ENCODE results near the gene DSCAML1. TPM values are rescaled to one million over a fixed set of nuclear protein-coding genes. Genes with fewer than 3 reads are reported as not detected.

Gene DSCAML1
- total RNA-seq, 2 experiments from 2014 or later = 1.4 to 3.1 TPM

DNA sequence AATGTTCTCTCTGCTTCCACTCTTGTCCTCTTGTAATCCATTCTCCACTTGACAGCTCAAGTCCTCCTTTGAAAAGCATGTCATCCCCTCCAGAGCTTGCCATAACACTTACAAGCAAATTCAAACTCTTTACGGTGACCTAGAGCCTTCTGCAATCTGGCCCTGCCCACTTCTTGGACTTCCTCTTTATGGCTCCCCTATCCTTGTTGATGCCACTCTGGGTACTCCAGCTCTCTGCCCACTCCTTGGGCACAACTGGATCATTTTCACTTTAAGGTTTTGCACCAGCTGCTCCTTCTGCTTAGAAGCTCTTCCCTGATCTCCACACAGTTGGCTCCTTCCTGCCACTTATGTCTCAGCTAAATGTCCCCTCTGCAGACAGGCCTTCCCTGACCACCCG is 217.9 kb downstream of the DSCAML1 start:
- peak overlapping the region; percentile 17 for H3K27ac Mint-ChIP-seq
- H3K9me3 Mint-ChIP-seq = no peaks in the 10 kb centered on the region
- POLR2A ChIA-PET = no interaction called here
- ATAC-seq (ENCODE audit: low read depth) = no peak
- DNase-seq = no peak
- peaks cover 5% of the 10 kb centered on the region for H3K27me3 Mint-ChIP-seq
- H3K36me3 Mint-ChIP-seq = no peaks in the 10 kb centered on the region
- peaks cover 2% of the 10 kb centered on the region for H3K4me1 Mint-ChIP-seq
- no peak overlapping the region for H3K4me3 Mint-ChIP-seq

DNA sequence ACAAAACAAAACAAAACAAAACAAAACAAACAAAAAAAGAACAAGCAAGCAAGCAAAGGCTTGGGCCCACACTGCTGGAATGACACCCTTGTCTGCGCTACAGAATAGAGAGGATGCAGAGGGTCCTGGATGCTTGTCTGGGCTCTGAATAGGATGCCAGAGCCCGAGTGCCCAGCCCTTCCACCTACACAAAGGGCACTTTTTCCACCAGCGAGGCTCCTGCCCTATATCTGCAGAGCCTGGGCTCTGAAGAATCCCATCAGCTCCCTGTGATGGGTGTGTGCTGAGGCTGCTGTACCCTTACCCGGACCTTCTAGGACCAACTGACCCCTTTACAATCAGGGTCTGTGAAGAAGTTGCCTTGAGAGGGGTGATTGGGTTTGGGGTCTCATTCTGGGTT is 221.2 kb downstream of the DSCAML1 start:
- DNase-seq (no peak), ATAC-seq (ENCODE audit: low read depth) (no peak)
- POLR2A ChIA-PET = no interaction called here
- no peak overlapping the region for H3K4me3 Mint-ChIP-seq
- H3K27me3 Mint-ChIP-seq = peaks cover 3% of the 10 kb centered on the region
- H3K27ac Mint-ChIP-seq = no peak overlapping the region
- no peaks in the 10 kb centered on the region for H3K9me3 Mint-ChIP-seq
- peaks cover 2% of the 10 kb centered on the region for H3K4me1 Mint-ChIP-seq
- no peaks in the 10 kb centered on the region for H3K36me3 Mint-ChIP-seq

DNA sequence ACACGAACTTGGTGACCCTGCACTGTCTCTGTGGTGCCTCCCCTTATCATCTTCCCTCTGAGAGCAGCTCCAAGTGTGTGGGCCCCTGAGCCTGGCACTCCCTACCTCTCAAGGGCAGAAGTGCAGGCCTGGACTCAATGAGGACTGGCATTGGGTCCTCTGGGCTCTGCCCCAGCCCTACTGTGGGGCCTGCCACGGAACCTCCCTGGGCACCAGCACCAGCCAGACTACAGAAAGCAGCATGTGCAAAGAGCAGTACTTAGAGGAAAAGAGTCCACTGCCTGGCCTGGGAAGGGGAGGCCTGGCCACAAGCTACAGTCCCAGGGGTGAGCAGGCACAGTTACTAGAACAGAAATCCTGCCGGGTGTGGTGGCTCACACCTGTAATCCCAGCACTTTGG is 222.5 kb downstream of the DSCAML1 start:
- Mint-ChIP-seq H3K27ac (no peak overlapping the region), H3K4me1 (no peaks in the 10 kb centered on the region), H3K4me3 (no peak overlapping the region), H3K36me3 (no peaks in the 10 kb centered on the region), H3K27me3 (no peaks in the 10 kb centered on the region), H3K9me3 (no peaks in the 10 kb centered on the region)
- no peak for DNase-seq
- no peak for ATAC-seq (ENCODE audit: low read depth)
- POLR2A ChIA-PET = no interaction called here

DNA sequence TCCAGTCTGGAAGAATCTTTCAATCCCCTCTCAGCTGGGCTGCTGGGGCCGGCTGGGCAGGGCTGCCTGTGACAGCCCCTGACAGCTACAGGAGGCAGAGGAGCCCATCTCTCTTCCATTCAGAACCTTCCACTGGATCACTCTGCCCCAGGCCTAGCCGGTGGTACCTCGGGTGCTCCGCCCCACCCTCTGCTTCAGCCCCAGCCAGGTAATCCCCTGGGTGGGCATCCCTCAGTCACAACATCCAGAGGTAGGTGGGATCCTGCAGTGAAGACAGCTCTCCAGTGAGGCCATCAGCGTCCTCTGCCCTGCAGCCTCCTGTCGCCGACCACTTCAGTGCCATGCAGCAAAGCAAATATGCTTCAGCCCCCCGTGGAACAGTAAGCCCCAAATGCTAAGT is 223.7 kb downstream of the DSCAML1 start:
- Mint-ChIP-seq H3K4me1 (no peaks in the 10 kb centered on the region), H3K27me3 (no peaks in the 10 kb centered on the region), H3K9me3 (no peaks in the 10 kb centered on the region), H3K27ac (no peak overlapping the region), H3K36me3 (no peaks in the 10 kb centered on the region), H3K4me3 (no peak overlapping the region)
- ATAC-seq (ENCODE audit: low read depth) = no peak
- no peak for DNase-seq
- POLR2A ChIA-PET = no interaction called here

DNA sequence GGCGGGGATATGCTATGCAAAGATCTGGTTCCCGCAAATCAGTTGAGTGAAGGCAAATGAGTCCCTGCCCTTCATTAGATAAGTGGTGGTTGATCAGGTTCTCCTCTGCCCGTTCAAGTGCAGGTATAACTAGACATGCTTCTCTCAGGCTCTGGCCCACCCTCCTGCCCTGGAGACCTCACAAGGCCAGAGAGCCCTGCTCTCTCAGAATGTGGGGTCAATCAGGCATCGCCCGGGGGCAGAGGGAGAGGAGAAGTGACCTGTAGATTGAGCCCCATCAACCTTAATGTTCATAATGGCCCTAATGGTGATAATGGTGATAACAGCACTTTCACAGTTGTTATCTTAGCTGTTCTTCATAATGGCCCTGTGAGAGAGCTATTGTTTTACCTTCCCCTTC is 224.3 kb downstream of the DSCAML1 start:
- no peaks in the 10 kb centered on the region for H3K4me1 Mint-ChIP-seq
- POLR2A ChIA-PET = no interaction called here
- no peak overlapping the region for H3K27ac Mint-ChIP-seq
- H3K9me3 Mint-ChIP-seq = no peaks in the 10 kb centered on the region
- no peak for ATAC-seq (ENCODE audit: low read depth)
- no peaks in the 10 kb centered on the region for H3K36me3 Mint-ChIP-seq
- no peaks in the 10 kb centered on the region for H3K27me3 Mint-ChIP-seq
- no peak overlapping the region for H3K4me3 Mint-ChIP-seq
- no peak for DNase-seq

DNA sequence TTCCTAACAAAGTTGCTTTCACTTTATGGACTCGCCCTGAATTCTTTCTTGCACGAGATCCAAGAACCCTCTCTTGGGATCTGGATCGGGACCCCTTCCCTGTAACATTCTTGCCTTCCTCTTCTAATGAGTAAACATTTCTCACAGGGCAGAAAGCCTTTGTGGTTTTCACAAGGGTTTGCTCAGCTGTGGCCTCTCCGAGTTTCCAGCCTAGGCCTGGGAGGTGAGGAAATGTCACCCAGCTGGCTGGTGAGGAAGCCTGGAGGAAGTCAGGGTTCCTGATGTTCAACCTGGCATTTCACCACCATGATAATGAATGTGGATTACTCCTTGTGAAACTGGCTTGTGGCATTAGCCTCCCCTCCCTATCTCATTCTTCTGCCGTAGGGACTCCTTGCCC is 224.9 kb downstream of the DSCAML1 start:
- Mint-ChIP-seq H3K4me1 (no peaks in the 10 kb centered on the region), H3K9me3 (no peaks in the 10 kb centered on the region), H3K4me3 (no peak overlapping the region), H3K27ac (peak overlapping the region; percentile 57), H3K27me3 (no peaks in the 10 kb centered on the region), H3K36me3 (no peaks in the 10 kb centered on the region)
- DNase-seq (no peak), ATAC-seq (ENCODE audit: low read depth) (no peak)
- POLR2A ChIA-PET = no interaction called here

DNA sequence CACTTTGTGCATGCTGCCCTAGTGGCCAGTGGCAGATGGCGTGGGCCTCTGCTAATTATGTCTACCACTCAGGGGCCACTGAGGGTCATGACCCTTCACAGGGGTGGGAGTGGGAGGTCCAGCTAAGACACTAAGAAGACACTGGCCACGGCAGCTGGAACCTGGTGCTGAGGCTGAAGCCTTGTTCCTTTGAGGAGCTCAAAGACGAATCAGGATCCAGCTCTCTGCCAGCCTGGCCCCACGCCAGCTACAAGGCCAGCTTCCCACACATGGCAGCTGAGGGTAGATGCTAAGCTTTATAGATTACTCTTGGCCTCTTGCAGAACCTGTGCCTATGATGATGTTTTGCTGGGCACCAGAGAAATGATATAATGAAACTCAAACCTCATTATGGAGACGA is 226.3 kb downstream of the DSCAML1 start:
- H3K27ac Mint-ChIP-seq = no peak overlapping the region
- DNase-seq (no peak), ATAC-seq (ENCODE audit: low read depth) (no peak)
- H3K27me3 Mint-ChIP-seq = no peaks in the 10 kb centered on the region
- no peaks in the 10 kb centered on the region for H3K36me3 Mint-ChIP-seq
- POLR2A ChIA-PET = no interaction called here
- H3K4me3 Mint-ChIP-seq = no peak overlapping the region
- no peaks in the 10 kb centered on the region for H3K9me3 Mint-ChIP-seq
- no peaks in the 10 kb centered on the region for H3K4me1 Mint-ChIP-seq

DNA sequence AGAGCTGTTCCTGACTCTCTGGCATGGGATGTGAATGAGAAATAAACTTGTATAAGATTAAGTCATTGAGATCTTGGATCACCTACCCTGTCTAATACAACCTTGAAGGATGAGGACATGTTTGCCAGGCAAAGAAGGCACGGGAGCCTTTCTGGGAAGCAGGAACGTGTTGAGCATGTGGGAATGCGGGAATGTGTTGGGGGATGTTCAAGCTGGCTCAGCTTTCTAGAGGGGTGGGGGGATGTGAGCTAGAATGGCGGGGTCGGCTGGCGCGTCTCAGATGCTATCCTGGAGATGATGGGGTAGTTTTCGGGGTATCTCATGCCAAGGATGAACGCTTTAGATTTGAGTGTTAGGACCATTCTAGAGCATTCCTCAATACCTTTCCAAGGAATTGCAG is 227.1 kb downstream of the DSCAML1 start:
- H3K9me3 Mint-ChIP-seq = no peaks in the 10 kb centered on the region
- H3K27me3 Mint-ChIP-seq = no peaks in the 10 kb centered on the region
- ATAC-seq (ENCODE audit: low read depth) (no peak), DNase-seq (no peak)
- POLR2A ChIA-PET = no interaction called here
- no peak overlapping the region for H3K4me3 Mint-ChIP-seq
- H3K36me3 Mint-ChIP-seq = no peaks in the 10 kb centered on the region
- H3K4me1 Mint-ChIP-seq = no peaks in the 10 kb centered on the region
- H3K27ac Mint-ChIP-seq = no peak overlapping the region

DNA sequence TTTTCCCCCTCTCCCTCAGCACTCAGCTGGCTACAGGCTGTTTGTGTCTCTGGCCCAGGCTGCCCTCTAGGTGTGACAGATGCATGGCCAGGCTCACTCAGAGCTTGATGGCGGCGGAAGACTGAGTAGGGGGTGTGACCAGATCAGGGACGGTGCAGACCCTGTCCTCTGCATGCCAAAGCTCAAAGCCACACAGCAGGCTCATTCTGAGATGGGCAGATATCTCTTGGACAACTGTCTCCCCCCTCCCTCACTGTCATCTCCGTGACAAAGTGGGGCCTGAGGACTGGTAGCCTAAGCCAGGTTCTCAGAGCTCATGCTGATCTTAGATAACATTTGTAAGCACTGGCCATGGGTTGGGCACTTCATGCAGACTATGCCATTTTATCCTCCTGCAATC is 231.3 kb downstream of the DSCAML1 start:
- no peaks in the 10 kb centered on the region for H3K27me3 Mint-ChIP-seq
- H3K36me3 Mint-ChIP-seq = no peaks in the 10 kb centered on the region
- DNase-seq = no peak
- no peaks in the 10 kb centered on the region for H3K9me3 Mint-ChIP-seq
- POLR2A ChIA-PET = no interaction called here
- H3K4me1 Mint-ChIP-seq = no peaks in the 10 kb centered on the region
- ATAC-seq (ENCODE audit: low read depth) = no peak
- no peak overlapping the region for H3K4me3 Mint-ChIP-seq
- H3K27ac Mint-ChIP-seq = no peak overlapping the region

DNA sequence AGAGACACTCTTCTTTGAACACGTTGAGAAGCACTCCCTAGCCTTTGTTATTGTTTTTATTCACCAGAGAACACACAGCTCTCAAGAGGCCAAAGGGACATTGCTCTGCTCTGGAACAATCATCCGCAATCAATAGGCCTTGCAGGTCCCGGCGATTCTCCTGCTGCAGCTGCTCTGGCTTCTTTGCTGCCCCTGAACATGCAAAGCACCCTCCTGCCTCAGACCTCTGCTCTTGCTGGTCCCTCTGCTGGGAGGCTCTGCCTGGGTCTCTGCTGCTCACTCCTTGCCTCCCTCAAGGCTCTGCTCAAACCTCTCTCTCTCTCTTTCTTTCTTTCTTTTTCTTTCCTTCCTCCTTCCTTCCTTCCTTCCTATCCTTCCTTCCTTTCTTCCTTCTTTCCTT is 232.7 kb downstream of the DSCAML1 start:
- Mint-ChIP-seq H3K36me3 (no peaks in the 10 kb centered on the region), H3K4me3 (no peak overlapping the region), H3K27ac (no peak overlapping the region), H3K27me3 (no peaks in the 10 kb centered on the region), H3K9me3 (no peaks in the 10 kb centered on the region), H3K4me1 (no peaks in the 10 kb centered on the region)
- DNase-seq (no peak), ATAC-seq (ENCODE audit: low read depth) (no peak)
- POLR2A ChIA-PET = no interaction called here

DNA sequence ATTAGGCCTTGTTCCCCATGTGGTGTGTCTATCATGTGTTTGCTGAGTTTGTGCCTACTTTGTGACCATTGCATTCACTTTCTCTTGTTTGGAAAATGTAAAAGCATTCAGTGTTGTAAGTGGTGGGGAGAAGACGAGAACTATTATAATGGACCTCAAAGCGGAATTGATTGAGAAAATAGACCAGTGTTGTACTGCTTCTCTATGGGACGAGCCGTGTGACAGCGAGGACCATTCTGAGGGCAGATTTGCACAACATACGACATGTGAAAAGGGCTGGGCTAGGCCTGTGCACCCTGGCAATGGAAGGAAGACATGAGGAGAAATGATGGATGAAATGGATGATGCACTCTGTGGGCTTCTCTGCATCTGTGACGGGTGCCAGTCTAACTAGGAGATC is 233.5 kb downstream of the DSCAML1 start:
- Mint-ChIP-seq H3K9me3 (no peaks in the 10 kb centered on the region), H3K27ac (no peak overlapping the region), H3K4me3 (no peak overlapping the region), H3K4me1 (no peaks in the 10 kb centered on the region), H3K27me3 (no peaks in the 10 kb centered on the region), H3K36me3 (no peaks in the 10 kb centered on the region)
- DNase-seq = no peak
- POLR2A ChIA-PET = no interaction called here
- no peak for ATAC-seq (ENCODE audit: low read depth)

DNA sequence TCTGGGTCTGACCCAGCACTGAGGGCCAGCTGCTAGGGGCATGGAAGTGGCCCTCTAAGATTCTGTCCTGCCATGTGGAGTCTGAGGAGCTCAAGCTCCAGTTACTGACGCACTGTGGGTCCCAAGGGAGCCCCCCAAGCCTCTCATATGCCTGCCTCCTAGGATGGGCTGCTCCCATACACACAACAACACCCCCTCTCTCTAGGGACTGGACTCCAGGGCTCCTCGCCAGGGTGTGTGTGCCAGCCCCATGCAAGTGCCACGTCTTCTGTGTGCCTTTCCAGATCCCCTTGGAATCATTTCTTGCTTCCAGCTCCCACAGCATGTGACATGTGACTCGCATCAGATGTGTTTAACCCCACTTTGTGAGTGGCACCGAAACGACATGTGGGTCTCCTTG is 234.9 kb downstream of the DSCAML1 start:
- H3K9me3 Mint-ChIP-seq = no peaks in the 10 kb centered on the region
- POLR2A ChIA-PET = no interaction called here
- ATAC-seq (ENCODE audit: low read depth) = no peak

DNA sequence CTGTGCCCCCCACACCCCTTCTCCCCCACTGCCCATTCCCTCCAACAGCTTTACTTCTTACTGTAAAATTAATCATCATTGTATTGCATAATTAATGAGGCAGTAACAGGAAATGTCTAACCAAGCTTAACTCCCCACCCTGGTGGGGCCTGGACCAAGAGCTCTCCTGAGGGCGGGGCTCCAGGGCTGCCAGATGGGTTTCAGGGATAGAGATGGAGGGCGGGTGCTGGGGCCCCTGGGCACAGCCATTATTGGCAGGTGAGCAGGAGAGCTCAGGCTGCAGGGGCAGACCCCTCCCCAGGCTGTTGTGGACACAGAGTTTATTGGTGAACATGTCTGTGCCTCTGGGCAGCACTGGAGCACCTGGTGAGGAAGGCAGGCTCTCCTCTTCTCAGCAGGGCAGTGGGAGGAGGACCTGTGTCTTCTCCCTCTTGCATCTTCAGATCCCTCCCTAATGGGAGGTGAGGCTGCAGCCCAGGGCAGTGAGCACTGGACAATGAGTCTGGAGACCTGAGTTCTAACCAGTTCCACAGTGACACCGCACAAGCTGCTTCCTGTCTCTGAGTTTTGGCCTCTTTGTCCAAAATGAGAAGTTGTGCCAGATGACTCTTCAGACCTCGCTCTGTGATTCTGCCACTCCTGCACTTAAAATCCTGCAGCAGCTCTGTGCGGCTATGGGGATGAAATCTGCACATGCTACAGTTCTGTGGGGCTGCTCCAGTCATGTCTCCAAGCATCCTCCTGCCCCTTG is 236.1 kb downstream of the DSCAML1 start:
- Mint-ChIP-seq H3K36me3 (no peaks in the 10 kb centered on the region), H3K27ac (no peak overlapping the region), H3K9me3 (no peaks in the 10 kb centered on the region), H3K27me3 (no peaks in the 10 kb centered on the region), H3K4me1 (no peaks in the 10 kb centered on the region), H3K4me3 (no peak overlapping the region)
- POLR2A ChIA-PET = no interaction called here
- ATAC-seq (ENCODE audit: low read depth) (no peak), DNase-seq (no peak)

More for the DNA sequence above, 234.9 kb downstream of the DSCAML1 start:
- no peaks in the 10 kb centered on the region for H3K4me1 Mint-ChIP-seq
- H3K27ac Mint-ChIP-seq = no peak overlapping the region
- no peaks in the 10 kb centered on the region for H3K27me3 Mint-ChIP-seq
- H3K36me3 Mint-ChIP-seq = no peaks in the 10 kb centered on the region
- no peak overlapping the region for H3K4me3 Mint-ChIP-seq
- no peak for DNase-seq

DNA sequence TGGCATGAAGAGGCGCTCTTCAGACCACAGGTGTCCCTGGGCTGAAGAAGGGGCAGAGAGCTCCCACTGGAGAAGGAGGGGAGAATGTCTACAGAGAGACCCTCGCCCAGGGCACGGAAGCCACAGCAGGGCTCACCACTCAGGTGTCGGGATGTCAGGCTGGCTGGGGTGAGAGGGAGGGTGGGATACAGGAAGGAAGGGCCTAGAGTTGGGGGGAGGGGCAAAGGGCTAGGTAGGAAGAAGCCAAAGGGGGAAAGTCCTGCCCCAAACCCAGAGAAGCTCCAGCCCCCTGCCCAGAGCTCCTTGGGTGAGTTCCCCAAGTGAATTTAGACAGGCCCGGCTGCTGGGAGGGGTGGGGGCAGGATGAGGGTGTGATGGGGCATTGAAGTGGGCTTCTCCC is 237.3 kb downstream of the DSCAML1 start:
- ATAC-seq (ENCODE audit: low read depth) (no peak), DNase-seq (no peak)
- Mint-ChIP-seq H3K27me3 (peaks cover 4% of the 10 kb centered on the region), H3K4me3 (no peak overlapping the region), H3K27ac (no peak overlapping the region), H3K9me3 (no peaks in the 10 kb centered on the region), H3K4me1 (no peaks in the 10 kb centered on the region), H3K36me3 (no peaks in the 10 kb centered on the region)
- POLR2A ChIA-PET = no interaction called here

DNA sequence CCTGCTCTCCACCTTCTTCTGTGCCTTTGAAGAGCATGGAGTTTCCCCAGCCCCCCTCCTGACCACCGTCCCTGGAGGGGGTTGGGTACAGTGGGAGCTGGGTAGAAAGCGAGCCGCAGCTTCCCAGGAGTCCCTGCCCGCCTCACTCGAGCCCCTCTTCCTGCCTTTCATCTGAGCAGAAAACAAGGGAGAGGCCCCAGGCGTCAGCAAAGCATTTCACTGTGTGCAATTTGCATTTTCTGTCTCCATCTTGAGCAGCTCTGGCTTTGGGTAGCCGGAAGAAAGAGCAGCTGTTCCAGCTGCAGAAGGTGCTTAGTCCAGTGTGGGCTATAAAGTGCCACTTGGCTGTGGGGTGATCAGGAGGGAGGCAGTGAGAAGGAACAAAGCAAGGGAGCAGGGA is 239.7 kb downstream of the DSCAML1 start:
- POLR2A ChIA-PET = no interaction called here
- Mint-ChIP-seq H3K27me3 (peaks cover 7% of the 10 kb centered on the region), H3K4me1 (no peaks in the 10 kb centered on the region), H3K9me3 (no peaks in the 10 kb centered on the region), H3K4me3 (no peak overlapping the region), H3K27ac (no peak overlapping the region), H3K36me3 (no peaks in the 10 kb centered on the region)
- ATAC-seq (ENCODE audit: low read depth) (no peak), DNase-seq (no peak)

Data from activated naive CD8-positive, alpha-beta T cell treated with anti-CD3 and anti-CD28 coated beads, Interleukin-2, amount 10 ng/mL, durations not matched to agents 7 days and 5 days (primary cell).